ENCODE results near the gene LMBR1.
"Not testable (repeated sequence)": the region's sequence is repeated elsewhere in the genome, so short reads cannot be mapped to it uniquely, and the experiment has no call there.

GRCh38 chr7:156860099-156860498 lies 32.9 kb downstream of the LMBR1 start:
- TF ChIP-seq CTCF (IDR thresholded peaks at IDR 0.05; ENCODE audit: low read depth, low read length, poor library complexity, severe bottlenecking); EZH2phosphoT487 (IDR thresholded peaks at IDR 0.05; ENCODE audit: borderline replicate concordance, low read length): not testable (repeated sequence)

Data from DOHH2 (cell line).